Measurements from ENCODE around the gene PRSS12. TPM values are rescaled to one million over a fixed set of nuclear protein-coding genes. Genes with fewer than 3 reads are reported as not detected.
"Not testable (repeated sequence)": the region's sequence is repeated elsewhere in the genome, so short reads cannot be mapped to it uniquely, and the experiment has no call there.

Gene PRSS12
- total and polyA plus RNA-seq, 7 experiments from 2014 or later: 0.07 TPM; not detected in 6

GRCh38 chr4:118395057-118395644, 42.3 kb upstream of the PRSS12 start:
- Mint-ChIP-seq H3K4me1 (peaks cover 0 to 11% (median 0%) of the 10 kb centered on the region in 7 donors), H3K36me3 (peaks cover 0 to 3% (median 0%) of the 10 kb centered on the region in 5 donors), H3K27me3 (peaks cover 0 to 8% (median 2%) of the 10 kb centered on the region in 5 donors), H3K4me3 (no peak overlapping the region), H3K27ac (no peak overlapping the region), H3K9me3 (peaks cover 0 to 5% (median 2%) of the 10 kb centered on the region in 11 donors)
- DNase-seq (no peak), ATAC-seq (no peak)
- no peaks in the 10 kb centered on the region for H3K36me3 ChIP-seq (ENCODE audit: control insufficient read depth in 2 of 3, insufficient read depth in 3 of 3, low read length in 3 of 3)
- H3K27ac ChIP-seq (ENCODE audit: low read depth, low read length): no peak overlapping the region
- no peaks in the 10 kb centered on the region for H3K9me3 ChIP-seq (ENCODE audit: control insufficient read depth in 2 of 3, low read length in 3 of 3)
- H3K4me3 ChIP-seq (ENCODE audit: low read length): no peak overlapping the region
- ChIA-PET POLR2A (no interaction called here), CTCF (no interaction called here)
- H3K27me3 ChIP-seq (ENCODE audit: control insufficient read depth in 2 of 2, insufficient read depth in 2 of 2, low read length in 2 of 2): no peaks in the 10 kb centered on the region
- intact Hi-C loops (cut with micrococcal nuclease): no loop called here
- H3K4me1 ChIP-seq (ENCODE audit: control insufficient read depth in 2 of 2, insufficient read depth in 2 of 2, low read length in 2 of 2): no peaks in the 10 kb centered on the region

- DNase-seq; H3K27ac Mint-ChIP-seq; ATAC-seq; POLR2A ChIA-PET; H3K4me1 Mint-ChIP-seq; CTCF ChIA-PET; H3K27ac ChIP-seq (ENCODE audit: low read depth, low read length); H3K36me3 Mint-ChIP-seq; H3K36me3 ChIP-seq (ENCODE audit: control insufficient read depth in 2 of 3, insufficient read depth in 3 of 3, low read length in 3 of 3); intact Hi-C loops (cut with micrococcal nuclease); H3K27me3 ChIP-seq (ENCODE audit: control insufficient read depth in 2 of 2, insufficient read depth in 2 of 2, low read length in 2 of 2); H3K4me3 Mint-ChIP-seq; H3K9me3 ChIP-seq (ENCODE audit: control insufficient read depth in 2 of 3, low read length in 3 of 3); H3K4me3 ChIP-seq (ENCODE audit: low read length); H3K4me1 ChIP-seq (ENCODE audit: control insufficient read depth in 2 of 2, insufficient read depth in 2 of 2, low read length in 2 of 2): not testable (repeated sequence)
- H3K9me3 Mint-ChIP-seq: peaks cover 0 to 11% (median 5%) of the 10 kb centered on the region in 11 donors
- H3K27me3 Mint-ChIP-seq: peaks cover 4 to 14% (median 6%) of the 10 kb centered on the region in 5 donors
Measured at GRCh38 chr4:118392509-118392908, 39.7 kb upstream of the PRSS12 start.

DNA sequence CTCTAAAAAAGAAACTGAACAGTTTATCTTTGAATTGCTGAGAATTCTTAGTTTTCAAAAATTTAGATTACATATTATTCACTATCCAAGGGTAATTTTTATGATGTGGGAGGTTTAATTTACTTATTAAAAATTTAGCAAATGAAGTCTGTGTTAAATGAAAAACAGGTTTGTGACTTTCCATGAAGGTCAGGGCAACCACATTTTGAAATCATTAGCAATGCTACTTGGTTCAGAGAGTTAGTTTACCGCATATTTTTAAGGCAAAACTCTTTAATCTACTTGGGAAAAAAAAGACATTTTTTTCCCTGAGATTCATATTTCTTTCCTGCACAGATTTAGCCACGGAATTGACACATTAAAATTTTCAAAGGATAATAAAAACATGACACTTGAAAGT, 37.3 kb upstream of the PRSS12 start:
- ChIA-PET POLR2A (no interaction called here), CTCF (no interaction called here)
- Mint-ChIP-seq H3K4me1 (no peaks in the 10 kb centered on the region), H3K36me3 (peaks cover 0 to 3% (median 0%) of the 10 kb centered on the region in 5 donors), H3K27me3 (peaks cover 3 to 14% (median 11%) of the 10 kb centered on the region in 5 donors), H3K4me3 (no peak overlapping the region), H3K27ac (no peak overlapping the region), H3K9me3 (peaks cover 3 to 24% (median 9%) of the 10 kb centered on the region in 11 donors)
- no peaks in the 10 kb centered on the region for H3K36me3 ChIP-seq (ENCODE audit: control insufficient read depth in 2 of 3, insufficient read depth in 3 of 3, low read length in 3 of 3)
- no peak overlapping the region for H3K27ac ChIP-seq (ENCODE audit: low read depth, low read length)
- DNase-seq: no peak
- intact Hi-C loops (cut with micrococcal nuclease): no loop called here
- no peak overlapping the region for H3K4me3 ChIP-seq (ENCODE audit: low read length)
- no peaks in the 10 kb centered on the region for H3K9me3 ChIP-seq (ENCODE audit: control insufficient read depth in 2 of 3, low read length in 3 of 3)
- H3K4me1 ChIP-seq (ENCODE audit: control insufficient read depth in 2 of 2, insufficient read depth in 2 of 2, low read length in 2 of 2): no peaks in the 10 kb centered on the region
- ATAC-seq: no peak
- no peaks in the 10 kb centered on the region for H3K27me3 ChIP-seq (ENCODE audit: control insufficient read depth in 2 of 2, insufficient read depth in 2 of 2, low read length in 2 of 2)

DNA sequence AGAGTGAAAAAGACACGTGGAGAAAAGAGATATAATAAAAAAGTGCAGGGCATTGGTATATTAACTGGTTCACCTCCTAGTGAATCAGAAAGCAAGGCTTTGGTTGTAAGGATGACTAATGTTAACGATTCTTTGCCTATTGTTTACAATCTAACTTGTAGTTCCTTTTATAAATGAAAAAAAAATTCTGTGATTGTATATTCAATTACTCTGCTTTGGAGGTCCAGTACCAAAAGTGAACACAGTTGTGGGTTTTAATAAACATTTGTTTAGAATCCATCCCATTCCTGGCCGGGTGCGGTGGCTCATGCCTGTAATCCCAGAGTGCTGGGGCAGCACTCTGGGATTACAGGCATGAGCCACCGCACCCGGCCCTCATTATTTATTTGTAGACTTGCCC, 36.9 kb upstream of the PRSS12 start:
- Mint-ChIP-seq H3K27me3 (peaks cover 3 to 16% (median 11%) of the 10 kb centered on the region in 5 donors), H3K36me3 (peaks cover 0 to 3% (median 0%) of the 10 kb centered on the region in 5 donors), H3K4me3 (no peak overlapping the region), H3K4me1 (no peaks in the 10 kb centered on the region), H3K27ac (no peak overlapping the region), H3K9me3 (peaks cover 3 to 24% (median 11%) of the 10 kb centered on the region in 11 donors)
- no peaks in the 10 kb centered on the region for H3K36me3 ChIP-seq (ENCODE audit: control insufficient read depth in 2 of 3, insufficient read depth in 3 of 3, low read length in 3 of 3)
- H3K27ac ChIP-seq (ENCODE audit: low read depth, low read length): no peak overlapping the region
- no peak for ATAC-seq
- no peak for DNase-seq
- POLR2A ChIA-PET: no interaction called here
- H3K27me3 ChIP-seq (ENCODE audit: control insufficient read depth in 2 of 2, insufficient read depth in 2 of 2, low read length in 2 of 2): no peaks in the 10 kb centered on the region
- intact Hi-C loops (cut with micrococcal nuclease): no loop called here
- no peak overlapping the region for H3K4me3 ChIP-seq (ENCODE audit: low read length)
- CTCF ChIA-PET: no interaction called here
- H3K4me1 ChIP-seq (ENCODE audit: control insufficient read depth in 2 of 2, insufficient read depth in 2 of 2, low read length in 2 of 2): no peaks in the 10 kb centered on the region
- no peaks in the 10 kb centered on the region for H3K9me3 ChIP-seq (ENCODE audit: control insufficient read depth in 2 of 3, low read length in 3 of 3)

- Mint-ChIP-seq H3K36me3 (peaks cover 0 to 3% (median 0%) of the 10 kb centered on the region in 5 donors), H3K4me1 (no peaks in the 10 kb centered on the region), H3K4me3 (no peak overlapping the region), H3K27me3 (peaks cover 5 to 19% (median 11%) of the 10 kb centered on the region in 5 donors), H3K9me3 (peaks cover 3 to 31% (median 12%) of the 10 kb centered on the region in 11 donors), H3K27ac (no peak overlapping the region)
- no peaks in the 10 kb centered on the region for H3K27me3 ChIP-seq (ENCODE audit: control insufficient read depth in 2 of 2, insufficient read depth in 2 of 2, low read length in 2 of 2)
- no peak overlapping the region for H3K4me3 ChIP-seq (ENCODE audit: low read length)
- H3K36me3 ChIP-seq (ENCODE audit: control insufficient read depth in 2 of 3, insufficient read depth in 3 of 3, low read length in 3 of 3): no peaks in the 10 kb centered on the region
- CTCF ChIA-PET: no interaction called here
- ATAC-seq (no peak), DNase-seq (no peak)
- POLR2A ChIA-PET: no interaction called here
- intact Hi-C loops (cut with micrococcal nuclease): no loop called here
- H3K9me3 ChIP-seq (ENCODE audit: control insufficient read depth in 2 of 3, low read length in 3 of 3): no peaks in the 10 kb centered on the region
- H3K27ac ChIP-seq (ENCODE audit: low read depth, low read length): no peak overlapping the region
- no peaks in the 10 kb centered on the region for H3K4me1 ChIP-seq (ENCODE audit: control insufficient read depth in 2 of 2, insufficient read depth in 2 of 2, low read length in 2 of 2)
Measured at GRCh38 chr4:118388606-118389005, 35.8 kb upstream of the PRSS12 start.

DNA sequence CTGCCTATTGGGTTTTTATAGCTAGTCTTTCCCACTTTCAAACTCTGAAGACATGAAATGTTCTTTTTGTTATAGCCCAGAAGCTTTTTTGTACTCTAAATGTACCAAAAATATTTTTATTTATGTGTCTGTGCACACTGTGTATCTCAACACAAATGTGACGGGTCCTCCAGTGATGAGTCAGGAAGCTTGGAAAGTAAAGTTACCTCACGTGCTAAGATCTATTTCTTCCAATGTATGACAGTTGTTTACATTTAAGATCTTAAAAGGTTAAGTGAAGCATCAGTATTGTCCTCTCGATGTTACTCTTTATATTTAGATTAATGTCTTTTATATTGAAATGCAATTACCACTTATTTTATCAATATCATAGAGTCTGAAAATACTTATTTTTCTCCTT, 29.1 kb upstream of the PRSS12 start:
- Mint-ChIP-seq H3K4me3 (no peak overlapping the region), H3K27ac (no peak overlapping the region), H3K27me3 (peaks cover 5 to 23% (median 18%) of the 10 kb centered on the region in 5 donors), H3K4me1 (peaks cover 0 to 1% (median 0%) of the 10 kb centered on the region in 7 donors), H3K9me3 (peaks cover 2 to 24% (median 7%) of the 10 kb centered on the region in 11 donors), H3K36me3 (no peaks in the 10 kb centered on the region)
- CTCF ChIA-PET: no interaction called here
- DNase-seq (no peak), ATAC-seq (no peak)
- Histone ChIP-seq H3K4me3 (ENCODE audit: low read length) (no peak overlapping the region), H3K9me3 (ENCODE audit: control insufficient read depth in 2 of 3, low read length in 3 of 3) (no peaks in the 10 kb centered on the region), H3K36me3 (ENCODE audit: control insufficient read depth in 2 of 3, insufficient read depth in 3 of 3, low read length in 3 of 3) (no peaks in the 10 kb centered on the region), H3K4me1 (ENCODE audit: control insufficient read depth in 2 of 2, insufficient read depth in 2 of 2, low read length in 2 of 2) (no peaks in the 10 kb centered on the region), H3K27me3 (ENCODE audit: control insufficient read depth in 2 of 2, insufficient read depth in 2 of 2, low read length in 2 of 2) (no peaks in the 10 kb centered on the region), H3K27ac (ENCODE audit: low read depth, low read length) (no peak overlapping the region)
- intact Hi-C loops (cut with micrococcal nuclease): no loop called here
- POLR2A ChIA-PET: no interaction called here

DNA sequence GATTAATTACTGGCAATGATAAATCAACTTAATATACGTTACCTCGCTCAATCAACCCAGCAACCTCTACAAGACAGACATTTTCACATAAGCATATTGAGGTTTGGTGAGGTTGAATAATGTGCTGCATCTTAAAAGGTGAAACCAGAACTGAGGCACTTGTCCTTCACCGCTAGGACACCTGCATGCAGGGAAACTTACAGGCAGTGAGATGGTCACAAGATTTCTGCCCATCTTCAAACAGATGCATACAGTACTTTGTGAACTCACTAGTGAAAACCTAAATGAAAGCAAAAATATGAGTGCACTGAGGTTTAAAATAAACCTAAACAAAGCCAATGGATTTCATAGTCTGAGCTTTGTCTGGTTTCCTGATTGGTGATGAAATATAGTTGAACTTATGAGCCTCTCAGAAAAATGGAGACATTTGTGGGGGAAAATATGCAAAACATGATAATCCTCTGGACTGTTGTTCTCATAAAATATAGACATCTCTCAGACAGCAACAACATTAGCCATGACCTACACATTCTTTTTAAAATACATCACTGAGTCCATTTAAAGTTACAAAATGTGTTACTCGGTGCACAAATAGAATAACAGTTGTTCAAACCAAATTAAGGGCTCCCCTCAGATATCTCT, 20.9 kb upstream of the PRSS12 start:
- H3K27me3 Mint-ChIP-seq: peaks cover 0 to 33% (median 24%) of the 10 kb centered on the region in 5 donors
- Histone ChIP-seq H3K9me3 (ENCODE audit: control insufficient read depth in 2 of 3, low read length in 3 of 3) (no peaks in the 10 kb centered on the region), H3K27me3 (ENCODE audit: control insufficient read depth in 2 of 2, insufficient read depth in 2 of 2, low read length in 2 of 2) (no peaks in the 10 kb centered on the region), H3K27ac (ENCODE audit: low read depth, low read length) (no peak overlapping the region), H3K4me3 (ENCODE audit: low read length) (no peak overlapping the region), H3K36me3 (ENCODE audit: control insufficient read depth in 2 of 3, insufficient read depth in 3 of 3, low read length in 3 of 3) (no peaks in the 10 kb centered on the region), H3K4me1 (ENCODE audit: control insufficient read depth in 2 of 2, insufficient read depth in 2 of 2, low read length in 2 of 2) (no peaks in the 10 kb centered on the region)
- no peaks in the 10 kb centered on the region for H3K36me3 Mint-ChIP-seq
- DNase-seq (no peak), ATAC-seq (no peak)
- intact Hi-C loops (cut with micrococcal nuclease): no loop called here
- ChIA-PET POLR2A (no interaction called here), CTCF (no interaction called here)
- peaks cover 0 to 4% (median 0%) of the 10 kb centered on the region in 11 donors for H3K9me3 Mint-ChIP-seq
- no peak overlapping the region for H3K27ac Mint-ChIP-seq
- no peaks in the 10 kb centered on the region for H3K4me1 Mint-ChIP-seq
- no peak overlapping the region for H3K4me3 Mint-ChIP-seq

All from naive thymus-derived CD4-positive, alpha-beta T cell (primary cell).